ENCODE measurements around the gene SCGB3A1.

DNA sequence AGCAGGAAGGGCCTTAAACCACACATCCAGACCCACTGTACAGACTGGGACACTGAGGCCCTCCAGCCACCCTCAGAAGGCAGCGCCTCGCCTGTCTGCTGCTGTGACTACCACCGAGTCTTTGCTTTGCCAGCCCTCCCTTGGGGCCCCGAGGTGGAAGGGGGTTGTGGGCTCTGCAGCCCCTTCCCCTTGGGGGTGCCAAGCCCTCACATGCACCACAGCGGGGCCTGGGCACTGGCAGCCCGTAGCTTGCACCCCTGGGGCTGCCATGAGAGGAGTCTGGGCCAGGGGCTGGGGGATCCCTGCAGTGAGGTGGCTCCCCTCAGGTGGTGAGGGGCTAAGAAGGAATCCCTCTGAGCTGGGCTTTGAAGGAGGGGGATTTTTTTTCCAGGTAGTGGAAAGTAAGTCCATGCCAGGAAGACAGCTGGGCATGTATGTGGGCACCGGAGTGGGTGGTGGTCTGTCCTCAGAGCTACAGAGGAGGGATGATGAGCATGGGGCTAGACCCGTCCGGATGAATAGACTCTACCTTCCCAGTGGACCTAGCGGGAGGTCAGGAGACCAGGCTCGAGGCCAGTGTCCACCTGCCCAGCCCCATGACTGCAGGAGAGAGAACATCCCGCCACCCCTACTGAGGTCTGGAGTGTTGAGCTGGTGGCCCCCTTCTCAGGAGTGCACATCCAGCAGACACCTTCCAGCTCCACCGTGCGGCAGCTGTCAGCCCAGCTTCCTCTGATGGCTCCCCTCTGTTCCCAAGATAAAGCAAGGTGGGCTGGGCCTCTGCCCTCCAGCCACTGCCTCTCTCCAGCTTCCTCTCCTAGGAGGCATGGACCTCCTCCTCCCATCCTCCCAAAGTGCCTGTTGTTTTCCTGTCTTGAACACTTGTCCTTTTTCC is 42.2 kb upstream of the SCGB3A1 start:
- TF ChIP-seq, protein P1, sequence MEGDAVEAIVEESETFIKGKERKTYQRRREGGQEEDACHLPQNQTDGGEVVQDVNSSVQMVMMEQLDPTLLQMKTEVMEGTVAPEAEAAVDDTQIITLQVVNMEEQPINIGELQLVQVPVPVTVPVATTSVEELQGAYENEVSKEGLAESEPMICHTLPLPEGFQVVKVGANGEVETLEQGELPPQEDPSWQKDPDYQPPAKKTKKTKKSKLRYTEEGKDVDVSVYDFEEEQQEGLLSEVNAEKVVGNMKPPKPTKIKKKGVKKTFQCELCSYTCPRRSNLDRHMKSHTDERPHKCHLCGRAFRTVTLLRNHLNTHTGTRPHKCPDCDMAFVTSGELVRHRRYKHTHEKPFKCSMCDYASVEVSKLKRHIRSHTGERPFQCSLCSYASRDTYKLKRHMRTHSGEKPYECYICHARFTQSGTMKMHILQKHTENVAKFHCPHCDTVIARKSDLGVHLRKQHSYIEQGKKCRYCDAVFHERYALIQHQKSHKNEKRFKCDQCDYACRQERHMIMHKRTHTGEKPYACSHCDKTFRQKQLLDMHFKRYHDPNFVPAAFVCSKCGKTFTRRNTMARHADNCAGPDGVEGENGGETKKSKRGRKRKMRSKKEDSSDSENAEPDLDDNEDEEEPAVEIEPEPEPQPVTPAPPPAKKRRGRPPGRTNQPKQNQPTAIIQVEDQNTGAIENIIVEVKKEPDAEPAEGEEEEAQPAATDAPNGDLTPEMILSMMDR (conservative IDR thresholded peaks at IDR 0.05; ENCODE audit: low read length), result no peak
- no peak for TF ChIP-seq EZH2phosphoT487 (IDR thresholded peaks at IDR 0.05; ENCODE audit: borderline replicate concordance)

All from Loucy (cell line).